GM20000 (cell line): Measurements from ENCODE around the gene TUFT1.

Experiments
- DNase-seq: peaks from one replicate; pipeline ENCODE4 v3.0.0; 2012; ENCODE audit warnings: low spot score
- CTCF ChIP-seq: IDR thresholded peaks from 2 replicates; pipeline ENCODE4 v1.5.1; 2012; ENCODE audit warnings: mild to moderate bottlenecking, control low read depth; ENCODE audit errors: extremely low read depth, missing control alignments

Gene TUFT1

GRCh38 chr1:151547119-151547899 is 7.2 kb downstream of the TUFT1 start:
- TF ChIP-seq CTCF: no peak
- DNase-seq: no peak

- no peak for DNase-seq
- no peak for TF ChIP-seq CTCF
These were observed 7.8 kb downstream of the TUFT1 start for GRCh38 chr1:151547900-151548230.

- no peak for DNase-seq
- TF ChIP-seq CTCF: no peak
These were observed 9.1 kb downstream of the TUFT1 start for GRCh38 chr1:151549199-151549598.

GRCh38 chr1:151553659-151554058 is 13.6 kb downstream of the TUFT1 start:
- TF ChIP-seq CTCF: no peak

GRCh38 chr1:151556052-151556451 is 15.9 kb downstream of the TUFT1 start:
- DNase-seq: no peak
- TF ChIP-seq CTCF: no peak

More at GRCh38 chr1:151553659-151554058, 13.6 kb downstream of the TUFT1 start:
- no peak for DNase-seq

GRCh38 chr1:151562661-151563060 is 22.6 kb downstream of the TUFT1 start:
- no peak for TF ChIP-seq CTCF
- no peak for DNase-seq

GRCh38 chr1:151563376-151563775 is 23.3 kb downstream of the TUFT1 start:
- no peak for TF ChIP-seq CTCF
- no peak for DNase-seq
